ENCODE results near the gene MAX.
"Not testable (repeated sequence)": the region's sequence is repeated elsewhere in the genome, so short reads cannot be mapped to it uniquely, and the experiment has no call there.

MAX gene

GRCh38 chr14:65104791-65105190 is 2.5 kb upstream of the MAX start:
- no peak for DNase-seq (ENCODE audit: low spot score)
- no peak for FAIRE-seq

GRCh38 chr14:65103150-65103760 is 938 bp upstream of the MAX start:
- no peak for FAIRE-seq

DNA sequence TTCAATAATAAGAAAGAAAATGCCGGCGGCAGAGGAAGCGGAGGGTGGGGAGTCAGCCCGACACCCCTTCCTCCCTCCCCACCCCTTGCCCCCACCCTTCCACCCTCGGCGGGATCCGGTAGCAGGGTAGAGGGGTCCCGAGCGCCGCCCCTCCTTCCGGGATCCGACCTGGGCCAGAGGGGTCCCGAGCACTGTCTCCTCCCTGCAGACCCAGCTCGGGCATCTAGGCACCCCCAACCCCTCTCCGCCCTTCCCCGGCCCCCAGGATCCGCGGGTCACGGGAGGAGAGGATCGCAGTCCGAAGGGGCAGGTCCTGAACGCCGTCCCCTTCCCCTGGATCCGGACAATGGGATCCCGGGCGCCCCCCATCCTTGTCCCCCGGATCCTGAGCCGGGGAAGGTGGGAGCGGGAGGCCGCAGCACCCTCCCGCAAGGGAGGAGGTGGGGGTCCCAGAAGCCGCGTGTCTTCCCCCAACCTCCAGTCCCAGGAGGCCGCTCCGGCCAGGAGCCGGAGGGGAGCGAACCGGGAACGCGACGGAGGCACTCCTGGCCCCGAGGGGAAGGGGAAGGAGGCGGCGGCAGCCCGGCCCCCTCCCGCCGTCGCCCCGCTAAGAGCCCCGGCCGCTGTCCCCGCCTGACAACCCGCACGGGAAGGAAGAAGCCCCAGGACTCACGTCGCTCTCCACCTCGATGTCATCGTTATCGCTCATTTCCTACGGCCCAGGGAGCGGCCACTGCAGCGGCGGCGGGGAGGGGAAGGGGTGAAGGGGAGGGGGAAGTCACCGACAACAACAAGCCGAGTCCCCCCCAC is 481 bp downstream of the MAX start:
- no peak for DNase-seq (ENCODE audit: low spot score)
- no peak for FAIRE-seq

More at GRCh38 chr14:65103150-65103760, 938 bp upstream of the MAX start:
- DNase-seq (ENCODE audit: low spot score), result no peak

DNA sequence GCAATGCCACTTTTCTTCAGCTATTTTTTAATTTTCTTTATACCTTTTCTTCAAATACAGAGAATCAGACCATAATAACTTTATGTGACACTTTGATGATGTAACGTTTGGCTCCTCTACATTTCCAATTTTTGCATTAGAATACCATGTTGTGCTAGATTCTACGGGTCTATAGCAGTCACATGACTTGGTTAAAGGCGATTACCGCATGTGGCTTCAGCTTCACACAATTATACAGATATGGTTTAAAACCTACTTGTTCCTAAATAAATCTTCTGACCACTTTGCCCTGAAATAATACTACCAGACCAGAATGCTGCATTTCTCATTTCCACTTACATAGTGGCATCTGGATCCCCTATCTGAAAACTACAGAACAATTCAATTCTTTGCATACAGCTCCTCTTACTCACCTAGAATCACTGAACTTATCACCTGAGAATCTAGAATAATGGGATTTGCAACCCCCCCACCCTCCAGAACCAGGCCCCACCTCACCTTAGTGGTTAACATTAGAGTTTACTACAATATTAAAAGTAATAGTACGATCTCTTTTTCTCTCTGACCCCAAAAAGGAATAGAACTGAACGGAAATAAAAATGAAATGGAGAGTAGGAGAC is 1.3 kb downstream of the MAX start:
- DNase-seq (ENCODE audit: low spot score), result no peak
- no peak for FAIRE-seq

DNA sequence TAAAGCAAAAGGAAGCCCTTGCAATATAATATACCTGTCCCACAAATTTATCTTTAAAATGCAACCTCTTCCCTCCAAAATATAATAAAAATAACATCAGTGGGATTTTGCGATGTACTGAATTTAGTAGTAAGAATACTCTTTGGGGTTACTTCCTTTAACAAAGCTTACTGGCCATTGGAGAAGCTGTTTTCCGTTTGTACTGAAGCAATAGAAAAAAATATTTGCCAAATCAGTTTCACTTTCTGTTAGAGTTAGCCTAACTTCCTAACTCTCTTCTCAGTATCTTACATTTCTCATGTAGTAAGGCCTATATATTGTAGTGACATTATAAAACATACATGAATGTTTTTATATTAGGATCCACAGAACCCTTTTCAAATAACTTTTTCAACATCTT is 3.7 kb downstream of the MAX start:
- no peak for FAIRE-seq
- DNase-seq (ENCODE audit: low spot score), result no peak

GRCh38 chr14:65096323-65097089 is 5.8 kb downstream of the MAX start:
- FAIRE-seq (no peak), DNase-seq (ENCODE audit: low spot score) (no peak)

DNA sequence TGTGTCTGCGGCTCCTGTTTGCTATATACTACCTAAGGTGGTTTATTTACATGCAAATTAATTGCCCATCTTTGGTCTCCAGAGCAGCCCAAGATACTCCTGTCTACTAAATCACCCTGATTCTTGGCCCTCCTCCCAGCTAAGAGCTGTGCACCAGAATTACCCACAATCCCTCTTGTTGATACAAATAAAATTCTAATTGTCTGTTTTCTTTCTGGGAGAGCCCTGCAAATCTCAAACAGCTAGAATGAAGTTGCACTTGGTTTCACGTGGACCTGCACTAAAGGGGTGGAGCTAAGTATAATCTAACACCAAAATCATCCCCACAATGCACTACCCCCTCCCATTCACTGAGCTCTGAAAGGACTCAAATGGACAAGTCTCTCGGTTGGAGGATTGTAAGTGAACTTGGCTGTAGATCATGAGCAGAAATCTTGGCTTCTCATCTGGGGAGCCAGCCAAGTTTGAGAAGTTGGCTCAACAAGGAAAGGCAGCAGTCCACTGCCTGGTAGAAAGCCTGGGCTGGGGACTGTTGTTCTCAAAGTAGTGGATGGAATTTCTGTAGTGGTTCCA is 6.6 kb downstream of the MAX start:
- DNase-seq (ENCODE audit: low spot score), result no peak
- no peak for FAIRE-seq

GRCh38 chr14:65092349-65092748 is 10.0 kb downstream of the MAX start:
- FAIRE-seq (no peak), DNase-seq (ENCODE audit: low spot score) (no peak)

DNA sequence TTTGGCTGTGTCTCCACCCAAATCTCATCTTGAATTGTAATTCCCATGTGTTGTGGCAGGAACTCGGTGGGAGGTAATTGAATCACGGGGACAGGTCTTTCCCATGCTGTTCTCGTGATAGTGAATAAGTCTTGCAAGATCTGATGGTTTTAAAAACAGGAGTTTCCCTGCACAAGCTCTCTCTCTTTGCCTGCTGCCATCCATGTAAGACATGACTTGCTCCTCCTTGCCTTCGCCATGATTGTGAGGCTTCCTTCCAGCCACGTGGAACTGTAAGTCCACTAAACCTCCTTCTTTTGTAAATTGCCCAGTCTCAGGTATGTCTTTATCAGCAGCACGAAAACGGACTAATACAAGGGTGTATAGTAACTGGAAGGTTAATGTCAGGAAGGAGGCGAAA is 14.5 kb downstream of the MAX start:
- DNase-seq (ENCODE audit: low spot score); FAIRE-seq: not testable (repeated sequence)

DNA sequence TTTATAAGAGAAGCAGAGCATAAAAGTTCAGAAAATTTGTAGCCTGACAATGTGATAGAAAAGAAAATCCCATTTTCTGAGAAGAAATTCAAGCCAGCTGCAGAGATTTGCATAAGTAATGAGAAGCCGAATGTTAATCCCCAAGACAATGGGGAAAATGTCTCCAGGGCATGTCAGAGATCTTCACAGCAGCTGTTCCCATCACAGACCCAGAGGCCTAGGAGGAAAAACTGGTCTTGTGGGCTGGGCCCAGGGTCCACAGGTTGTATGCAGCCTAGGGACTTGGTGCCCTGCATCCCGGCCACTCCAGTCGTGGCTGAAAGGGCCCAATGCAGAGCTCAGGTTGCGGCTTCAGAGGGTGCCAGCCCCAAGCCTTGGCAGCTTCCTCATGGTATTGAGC is 15.6 kb downstream of the MAX start:
- not testable (repeated sequence) for DNase-seq (ENCODE audit: low spot score); FAIRE-seq

DNA sequence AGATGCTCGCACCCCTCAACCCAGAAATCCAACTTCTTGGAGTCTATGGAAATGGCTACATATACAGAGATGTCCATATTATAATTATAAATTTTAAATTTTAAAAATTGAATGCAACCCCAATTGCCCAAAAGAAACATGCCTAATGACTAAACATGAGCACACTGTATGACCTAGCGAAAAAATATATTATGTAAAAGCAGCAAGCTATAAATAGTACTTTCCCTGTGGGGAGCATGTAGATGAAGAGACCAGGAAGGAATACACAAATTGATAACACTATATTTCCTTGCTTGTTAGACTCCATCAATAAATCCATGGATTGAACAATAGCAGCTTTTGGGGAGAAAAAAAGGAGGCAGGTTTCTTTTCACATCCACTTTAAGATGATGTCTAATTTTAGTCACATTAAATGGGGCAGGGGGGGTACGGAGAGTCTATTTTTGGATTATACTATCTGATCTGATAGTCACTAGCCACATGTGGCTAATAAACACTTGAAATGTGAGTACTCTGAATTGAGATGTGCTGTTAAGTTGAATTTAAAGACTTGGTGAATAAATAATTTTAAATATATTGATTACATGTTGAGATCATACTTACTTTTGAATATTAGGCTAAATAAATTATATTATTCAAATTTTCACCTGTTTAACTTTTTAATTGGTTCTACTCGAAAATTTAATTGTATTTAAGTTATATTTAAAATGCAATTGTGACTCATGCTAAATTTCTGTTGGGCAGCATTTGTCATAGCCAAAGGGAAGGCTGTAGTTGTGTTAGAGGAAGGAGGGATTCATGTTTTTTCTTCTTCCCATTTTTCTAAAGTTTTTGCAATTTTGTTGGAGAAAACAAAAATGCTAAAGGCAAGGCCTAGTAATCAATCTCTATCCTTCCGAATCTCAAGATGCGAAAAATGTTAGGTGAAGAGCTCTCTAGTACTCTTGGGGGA is 17.5 kb downstream of the MAX start:
- no peak for FAIRE-seq

DNA sequence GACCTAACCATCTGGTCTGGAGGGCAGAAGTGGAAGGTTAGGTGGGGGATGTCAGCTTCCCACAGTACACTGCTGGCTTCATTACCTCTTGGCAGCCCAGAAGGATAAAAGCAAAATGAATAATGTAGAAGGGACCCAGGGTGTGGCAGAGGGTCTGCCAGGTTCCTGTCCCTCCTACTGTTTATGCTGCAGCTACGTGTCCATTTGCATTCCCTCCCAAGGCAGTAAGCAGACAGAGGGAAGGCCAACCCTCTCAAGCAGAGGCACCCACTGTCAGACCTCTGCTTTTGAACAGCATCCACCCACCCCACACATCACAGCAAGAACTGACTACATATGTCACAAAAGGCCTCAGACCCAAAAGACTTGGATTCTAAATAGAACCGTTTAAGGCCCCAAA is 19.4 kb downstream of the MAX start:
- FAIRE-seq (no peak), DNase-seq (ENCODE audit: low spot score) (no peak)

More for the DNA sequence above, 17.5 kb downstream of the MAX start:
- no peak for DNase-seq (ENCODE audit: low spot score)

DNA sequence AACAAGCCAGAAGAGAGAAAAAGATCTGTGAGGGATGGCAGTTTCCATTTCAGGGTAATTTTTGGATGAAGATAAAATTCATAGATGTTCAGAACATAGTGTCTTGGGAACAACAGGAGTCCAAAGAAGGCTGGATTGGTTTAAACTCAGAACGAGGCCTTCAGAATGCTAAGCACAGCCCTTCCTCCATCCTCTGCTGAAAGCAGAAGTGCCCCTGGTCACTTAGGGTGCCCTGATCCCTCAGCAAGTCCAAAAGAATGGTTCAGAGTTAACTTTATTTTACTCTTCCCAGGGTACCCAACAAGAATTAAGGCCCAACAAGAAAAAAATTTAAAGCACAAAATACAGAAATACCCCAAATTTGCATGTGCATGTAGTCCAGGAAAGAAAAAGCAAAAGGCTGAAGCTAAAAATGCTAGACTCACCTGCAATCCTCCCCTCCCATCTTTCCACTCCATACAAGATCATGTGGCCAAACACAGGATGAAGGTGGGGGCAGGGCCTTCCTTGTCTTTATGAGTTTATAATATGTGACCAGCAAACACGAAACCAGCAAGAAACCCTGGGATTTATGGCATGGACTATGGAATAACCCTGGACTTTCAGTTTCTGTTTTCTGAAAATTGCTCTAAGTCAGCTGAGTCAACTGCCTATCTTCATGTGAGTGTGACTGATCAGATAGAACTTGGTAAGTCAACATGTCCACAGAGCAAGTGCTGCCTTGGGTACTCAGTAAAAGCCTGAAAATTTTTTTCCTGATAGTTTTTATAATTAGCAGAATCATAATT is 21.2 kb downstream of the MAX start:
- FAIRE-seq, result no peak
- DNase-seq (ENCODE audit: low spot score), result no peak

DNA sequence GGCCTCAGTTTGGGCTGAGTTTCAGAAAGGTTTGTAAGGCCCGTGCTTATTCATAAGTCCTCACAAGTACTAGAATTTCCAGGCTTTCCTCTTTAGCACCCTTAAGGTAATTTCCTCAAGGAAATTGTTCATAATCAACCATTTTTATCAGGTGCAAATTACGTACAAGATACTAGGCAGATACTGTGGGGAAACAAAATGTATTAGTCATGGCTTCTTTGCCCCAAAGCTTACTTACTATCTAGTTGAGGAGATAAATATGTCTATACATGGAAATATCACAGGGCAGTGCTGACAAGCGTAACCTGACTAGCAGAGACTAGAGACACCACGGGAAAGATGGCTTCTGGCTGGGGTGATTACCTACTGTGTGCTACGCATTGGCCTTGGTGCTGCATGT is 22.5 kb downstream of the MAX start:
- DNase-seq (ENCODE audit: low spot score) (no peak), FAIRE-seq (no peak)

DNA sequence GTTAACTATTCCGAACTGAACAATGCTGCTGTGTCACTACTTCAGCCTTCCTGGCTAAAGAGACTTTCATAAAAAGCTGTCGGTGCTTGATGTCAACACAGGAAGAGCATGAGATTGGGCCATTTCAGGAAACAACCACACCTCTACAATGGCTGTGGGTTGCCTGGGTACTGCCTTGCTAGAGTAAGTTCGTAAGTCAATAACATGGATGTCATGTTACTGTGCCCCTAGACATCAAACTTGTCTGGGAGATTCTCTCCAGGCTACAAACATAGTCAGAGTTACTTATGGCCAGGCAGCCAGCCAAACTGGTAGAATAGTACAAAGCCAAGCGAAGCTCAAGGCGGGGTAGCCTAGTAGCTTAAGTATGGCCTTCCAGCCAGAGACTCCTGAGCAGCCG is 23.1 kb downstream of the MAX start:
- DNase-seq (ENCODE audit: low spot score) (no peak), FAIRE-seq (no peak)

- DNase-seq (ENCODE audit: low spot score) (no peak), FAIRE-seq (no peak)
These were observed 25.0 kb downstream of the MAX start for GRCh38 chr14:65077318-65077717.

DNA sequence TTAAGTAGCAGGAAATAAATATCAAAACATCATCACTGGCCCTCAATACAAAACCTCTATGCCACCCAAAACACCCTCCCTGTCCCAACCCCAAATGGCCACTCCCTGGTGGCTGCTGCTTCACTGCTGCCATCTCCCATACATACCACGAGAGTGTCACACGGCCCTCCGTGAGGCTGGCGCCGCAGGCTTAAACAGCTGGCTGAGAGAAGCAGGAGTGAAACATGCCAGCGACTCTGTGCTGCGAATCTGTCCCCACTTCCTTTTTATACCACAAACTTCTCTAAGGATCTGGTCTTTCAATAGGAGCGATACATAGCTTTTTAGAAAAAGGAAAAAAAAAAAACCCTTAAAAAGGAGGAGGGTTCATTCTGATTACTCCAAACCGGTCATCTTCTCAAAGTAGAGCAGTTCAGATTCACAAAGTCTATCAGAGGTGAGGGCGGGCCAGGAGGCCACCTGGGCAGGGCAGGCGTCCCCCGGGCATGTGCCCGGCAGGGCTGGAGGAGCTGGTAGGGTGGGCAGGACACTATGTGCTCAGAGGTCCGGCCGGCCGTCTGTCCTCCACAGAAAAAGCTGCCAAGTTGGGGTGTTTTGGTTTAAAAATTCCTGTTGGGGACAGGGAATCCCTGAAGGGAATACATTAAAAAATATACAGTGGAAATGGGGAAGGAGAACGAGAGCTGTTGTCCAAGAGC is 26.5 kb downstream of the MAX start:
- no peak for FAIRE-seq
- DNase-seq (ENCODE audit: low spot score), result no peak

GRCh38 chr14:65074449-65075150 is 27.7 kb downstream of the MAX start:
- DNase-seq (ENCODE audit: low spot score) (no peak), FAIRE-seq (no peak)

Measured in RCC 7860 (cell line).